Activated naive CD4-positive, alpha-beta T cell treated with anti-CD3 and anti-CD28 coated beads for 36 hours (primary cell): Measurements from ENCODE around the gene DENR. TPM values are rescaled to one million over a fixed set of nuclear protein-coding genes. Genes with fewer than 3 reads are reported as not detected.
"Not testable (repeated sequence)": the region's sequence is repeated elsewhere in the genome, so short reads cannot be mapped to it uniquely, and the experiment has no call there.

Source experiments
- CTCF ChIA-PET: fragments of 350-600 bp; sonication (Branson Sonifier 250); formaldehyde crosslinking; loops from one replicate; lab custom pipeline; 2021; ENCODE audit warnings: antibody characterized with exemption; lab: Charles Lee
- DNase-seq: peaks from one replicate; pipeline ENCODE4 v3.0.0-alpha.2; 2020
- H3K27ac Mint-ChIP-seq: one replicate; pipeline ENCODE4 v1.8.0; 2021; ENCODE audit warnings: mild to moderate bottlenecking, mixed read lengths
- H3K27me3 Mint-ChIP-seq: one replicate; pipeline ENCODE4 v1.8.0; 2021; ENCODE audit warnings: low read depth, mixed read lengths
- H3K36me3 Mint-ChIP-seq: one replicate; pipeline ENCODE4 v1.8.0; 2021; ENCODE audit warnings: low read depth, mixed read lengths
- H3K4me1 Mint-ChIP-seq: one replicate; pipeline ENCODE4 v1.8.0; 2021; ENCODE audit warnings: low read depth, mixed read lengths
- H3K4me3 Mint-ChIP-seq: one replicate; pipeline ENCODE4 v1.8.0; 2021; ENCODE audit warnings: mild to moderate bottlenecking, moderate library complexity, mixed read lengths
- H3K9me3 Mint-ChIP-seq: one replicate; pipeline ENCODE4 v1.8.0; 2021; ENCODE audit warnings: mixed read lengths
- intact Hi-C: fragments of 100-400 bp; cut with micrococcal nuclease; formaldehyde crosslinking; loops from one replicate; pipeline ENCODE4 v1.15.1; 2023
- total RNA-seq, 2 experiments: library from RNA; stranded (reverse); gene quantifications; one replicate each; pipeline ENCODE4 v1.2.3, GENCODE V29; 2021

DENR gene, protein sequence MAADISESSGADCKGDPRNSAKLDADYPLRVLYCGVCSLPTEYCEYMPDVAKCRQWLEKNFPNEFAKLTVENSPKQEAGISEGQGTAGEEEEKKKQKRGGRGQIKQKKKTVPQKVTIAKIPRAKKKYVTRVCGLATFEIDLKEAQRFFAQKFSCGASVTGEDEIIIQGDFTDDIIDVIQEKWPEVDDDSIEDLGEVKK
- total RNA-seq = 10 to 100 TPM; 47.9 to 52.4 TPM

DNA sequence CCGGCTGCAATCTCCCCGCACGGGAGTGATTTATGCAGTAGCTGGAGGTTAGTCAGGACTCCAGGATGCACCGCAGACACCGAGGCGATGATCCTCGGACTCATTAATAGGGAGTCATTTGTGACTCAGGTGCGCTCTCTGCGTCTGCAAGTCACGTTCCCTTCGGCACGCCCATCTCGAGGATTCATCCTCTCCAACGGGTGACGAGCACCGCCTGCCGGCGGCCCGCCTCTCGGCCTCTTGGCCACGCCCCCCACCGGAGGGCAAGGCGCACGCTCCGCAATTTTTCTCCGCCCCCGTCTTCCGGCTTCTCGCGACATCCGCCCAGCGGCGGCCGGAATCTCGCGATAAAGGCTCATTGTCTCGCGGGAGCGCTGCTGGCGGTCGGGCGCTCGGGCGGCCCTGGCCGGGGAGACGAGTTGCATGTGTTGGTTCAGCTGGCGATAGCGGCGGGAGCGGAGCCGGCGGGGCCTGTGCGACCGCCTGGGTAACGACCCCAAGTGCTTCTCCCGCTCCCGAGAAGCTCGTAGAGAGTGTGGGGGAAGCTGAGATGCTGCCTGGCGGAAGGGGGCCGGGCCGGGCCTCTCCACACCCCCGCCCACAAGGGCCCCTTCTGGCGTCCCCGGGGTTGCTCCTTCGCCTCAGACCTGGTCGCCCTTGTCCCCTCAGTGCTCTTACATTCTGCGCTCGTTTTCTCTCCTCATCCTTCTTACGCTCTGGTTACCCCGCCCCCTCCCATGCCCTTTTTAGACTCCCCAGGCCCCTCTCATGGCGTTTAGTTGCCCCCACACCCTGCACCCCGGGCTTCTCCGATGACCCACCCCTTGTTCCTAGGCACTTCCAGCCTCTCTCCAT lies at the start of gene DENR:
Gene DENR (plus strand): TSS at position 361 of the 855 bp plus-strand sequence. CDS start 878 bp downstream, outside the sequence.
- CTCF ChIA-PET = interaction anchor here (0.6 to 2.5 kb wide), 8 partner anchors 8 to 479 kb away, joined by 3 to 24 read pairs (median 3); no protein-coding TSS in a partner anchor
- H3K36me3 Mint-ChIP-seq = peaks cover 30% of the 10 kb centered on the region
- intact Hi-C loops = loop anchor here (1.0 to 10.0 kb wide), 12 partner anchors 19 to 528 kb away; partner anchors contain the start of genes CCDC62, CLIP1, DIABLO and KNTC1

DNA sequence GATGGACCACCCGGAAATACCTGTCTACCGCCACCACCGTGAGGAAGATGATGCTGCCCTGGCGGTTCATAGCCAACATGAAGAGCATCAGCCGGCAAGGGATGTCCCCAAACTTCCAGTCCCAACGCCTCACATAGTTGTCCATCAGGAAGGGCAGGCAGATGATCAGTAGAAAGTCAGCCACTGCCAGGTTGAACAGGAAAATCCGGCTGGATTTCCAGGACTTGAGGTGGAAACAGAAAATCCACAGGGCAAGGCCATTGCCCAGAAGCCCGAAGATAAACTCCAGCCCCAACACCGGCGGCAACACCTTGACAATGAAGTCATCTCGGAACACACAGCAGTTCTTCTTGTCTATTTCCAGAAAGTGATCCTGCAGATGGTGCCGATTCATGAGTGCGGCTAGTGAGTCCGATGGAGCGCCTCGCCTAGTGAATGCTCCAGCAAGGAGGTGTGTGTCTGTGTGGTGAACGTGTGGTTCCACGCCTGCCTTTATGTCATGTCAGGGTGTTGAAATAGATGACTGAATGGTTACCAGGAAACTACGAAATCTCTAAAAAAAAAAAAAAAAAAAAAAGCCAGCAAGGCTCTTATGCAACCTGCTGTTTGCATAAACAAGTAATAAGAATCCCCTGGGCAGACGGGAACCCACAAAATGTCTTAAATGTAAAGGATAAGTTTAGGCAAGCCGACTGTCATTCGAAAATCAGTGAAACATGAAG lies 49.6 kb upstream of the DENR start, which contains the start of gene HCAR2:
Gene HCAR2 (minus strand): TSS at position 468 of the 722 bp plus-strand sequence. CDS start 74 bp downstream, at position 394.
- H3K27ac Mint-ChIP-seq, CTCF ChIA-PET, H3K4me3 Mint-ChIP-seq, H3K9me3 Mint-ChIP-seq, H3K4me1 Mint-ChIP-seq, H3K27me3 Mint-ChIP-seq, H3K36me3 Mint-ChIP-seq, DNase-seq, intact Hi-C loops: not testable (repeated sequence)

More for the DNA sequence above, at the start of gene DENR:
- peaks cover 51% of the 10 kb centered on the region for H3K4me1 Mint-ChIP-seq
- peak within 1 kb of the TSS; percentile 90 for H3K27ac Mint-ChIP-seq
- H3K9me3 Mint-ChIP-seq = no peaks in the 10 kb centered on the region
- DNase-seq = peak; percentile 100
- peak within 1 kb of the TSS; percentile 98 for H3K4me3 Mint-ChIP-seq
- H3K27me3 Mint-ChIP-seq = no peaks in the 10 kb centered on the region

DNA sequence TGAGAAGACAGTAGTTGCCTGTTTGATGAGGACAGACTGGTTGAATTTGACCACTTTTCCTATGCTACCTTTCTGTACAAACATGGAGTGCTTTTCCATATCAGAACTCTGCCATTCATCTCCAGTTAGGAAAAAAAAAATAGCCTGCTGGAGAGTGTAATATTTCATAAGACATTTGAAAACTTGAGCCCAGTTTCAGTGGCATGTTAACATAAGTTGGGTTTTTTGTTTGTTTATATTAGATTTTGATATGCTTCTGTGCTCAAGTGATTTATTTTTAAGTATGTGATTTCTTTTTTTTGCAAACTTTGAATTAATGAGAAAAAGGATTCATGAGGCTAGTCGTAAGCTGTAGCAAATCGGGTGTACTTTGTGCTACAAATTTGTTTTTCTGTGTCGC lies 48.8 kb upstream of the DENR start:
- H3K9me3 Mint-ChIP-seq, DNase-seq, H3K4me3 Mint-ChIP-seq, H3K27ac Mint-ChIP-seq, CTCF ChIA-PET, H3K36me3 Mint-ChIP-seq, H3K4me1 Mint-ChIP-seq, H3K27me3 Mint-ChIP-seq, intact Hi-C loops: not testable (repeated sequence)

DNA sequence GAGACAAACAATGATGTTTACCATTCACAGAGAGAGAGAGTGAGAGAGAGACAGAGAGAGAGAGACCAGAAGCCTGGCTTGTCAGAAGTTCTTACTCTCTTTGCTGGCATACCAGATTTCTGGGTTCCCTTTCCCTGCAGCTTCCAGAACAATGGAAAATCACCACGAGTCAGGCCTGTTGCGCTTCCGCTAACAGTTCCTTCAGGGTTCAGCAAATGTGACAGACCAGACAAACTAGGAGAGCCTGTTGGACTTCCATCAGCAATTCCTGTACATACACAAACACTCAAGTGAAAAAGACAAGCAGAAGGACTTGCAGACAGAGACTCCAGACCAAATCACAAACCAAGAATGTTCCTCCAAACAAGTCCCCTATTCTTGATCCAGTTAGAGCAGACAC lies 43.3 kb upstream of the DENR start:
- H3K27ac Mint-ChIP-seq, H3K36me3 Mint-ChIP-seq, CTCF ChIA-PET, H3K9me3 Mint-ChIP-seq, DNase-seq, H3K27me3 Mint-ChIP-seq, intact Hi-C loops, H3K4me1 Mint-ChIP-seq, H3K4me3 Mint-ChIP-seq: not testable (repeated sequence)

DNA sequence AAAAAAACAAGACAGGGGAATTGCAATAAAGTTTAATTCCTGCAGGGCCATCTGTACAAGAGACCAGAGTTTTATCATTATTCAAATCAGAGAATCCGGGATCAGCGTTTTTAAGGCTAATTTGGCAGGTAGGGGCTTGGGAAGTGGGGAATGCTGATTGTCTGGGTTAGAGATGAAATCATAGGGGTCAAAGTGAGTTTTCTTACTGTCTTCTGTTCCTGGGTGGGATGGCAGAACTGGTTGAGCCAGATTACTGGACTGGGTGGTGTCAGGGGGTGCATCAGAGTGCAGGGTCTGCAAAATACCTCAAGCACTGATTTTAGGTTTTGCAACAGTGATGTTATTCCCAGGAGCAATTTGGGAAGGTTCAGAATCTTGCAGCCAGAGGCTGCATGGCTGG lies 42.3 kb upstream of the DENR start:
- intact Hi-C loops, H3K4me3 Mint-ChIP-seq, H3K27ac Mint-ChIP-seq, CTCF ChIA-PET, H3K4me1 Mint-ChIP-seq, DNase-seq, H3K36me3 Mint-ChIP-seq, H3K9me3 Mint-ChIP-seq, H3K27me3 Mint-ChIP-seq: not testable (repeated sequence)

DNA sequence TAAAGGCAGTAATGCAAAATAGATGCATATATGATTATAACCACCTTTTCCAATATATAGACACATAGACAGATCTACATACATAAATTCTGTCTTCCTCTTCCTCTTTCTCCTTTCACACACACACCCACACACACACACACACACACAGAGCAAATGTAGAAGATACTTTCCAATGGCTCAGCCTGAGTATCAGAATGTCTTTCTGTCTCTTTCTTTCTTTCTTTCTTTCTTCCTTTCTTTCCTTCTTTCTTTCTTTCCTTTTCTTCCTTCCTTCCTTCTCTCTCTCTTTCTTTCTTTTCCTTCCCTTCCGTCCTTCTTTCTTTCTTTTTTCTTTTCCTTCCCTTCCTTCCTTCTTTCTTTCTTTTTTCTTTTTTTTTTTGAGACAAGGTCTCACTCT lies 41.4 kb upstream of the DENR start:
- H3K27ac Mint-ChIP-seq, H3K36me3 Mint-ChIP-seq, H3K27me3 Mint-ChIP-seq, H3K4me3 Mint-ChIP-seq, CTCF ChIA-PET, H3K4me1 Mint-ChIP-seq, intact Hi-C loops, H3K9me3 Mint-ChIP-seq, DNase-seq: not testable (repeated sequence)

DNA sequence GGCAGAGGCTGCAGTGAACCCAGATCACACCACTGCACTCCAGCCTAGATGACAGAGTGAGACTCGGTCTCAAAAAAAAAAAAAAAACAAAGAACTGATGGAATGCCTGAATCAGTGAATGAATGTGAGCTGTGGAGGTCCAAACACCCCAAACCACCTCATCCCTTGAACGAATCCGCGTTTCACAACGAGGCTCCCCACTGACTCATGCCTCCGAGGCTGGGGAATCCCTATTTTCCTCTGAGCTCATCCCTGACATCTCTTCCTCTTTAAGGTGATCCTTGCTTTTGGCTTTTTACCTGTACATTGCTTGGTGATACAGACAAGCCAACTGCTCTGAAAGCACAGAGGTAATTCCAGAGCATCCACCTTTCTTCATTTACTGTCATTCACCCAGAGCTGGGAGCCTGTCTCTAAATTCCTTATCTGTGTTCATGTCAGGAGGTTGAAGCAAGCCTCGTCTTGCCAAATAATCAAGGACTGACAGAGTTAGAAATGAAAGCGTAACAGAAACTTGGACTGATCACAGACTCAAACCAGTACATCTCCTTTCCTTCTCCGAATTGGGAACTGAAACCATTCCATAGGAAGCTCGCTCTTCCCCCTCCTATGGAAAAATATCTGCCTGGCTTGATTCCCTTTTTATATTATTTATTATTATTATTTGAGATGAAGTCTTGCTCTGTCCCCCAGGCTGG lies 39.0 kb upstream of the DENR start:
- H3K4me3 Mint-ChIP-seq, H3K4me1 Mint-ChIP-seq, DNase-seq, CTCF ChIA-PET, intact Hi-C loops, H3K36me3 Mint-ChIP-seq, H3K27me3 Mint-ChIP-seq, H3K9me3 Mint-ChIP-seq, H3K27ac Mint-ChIP-seq: not testable (repeated sequence)

DNA sequence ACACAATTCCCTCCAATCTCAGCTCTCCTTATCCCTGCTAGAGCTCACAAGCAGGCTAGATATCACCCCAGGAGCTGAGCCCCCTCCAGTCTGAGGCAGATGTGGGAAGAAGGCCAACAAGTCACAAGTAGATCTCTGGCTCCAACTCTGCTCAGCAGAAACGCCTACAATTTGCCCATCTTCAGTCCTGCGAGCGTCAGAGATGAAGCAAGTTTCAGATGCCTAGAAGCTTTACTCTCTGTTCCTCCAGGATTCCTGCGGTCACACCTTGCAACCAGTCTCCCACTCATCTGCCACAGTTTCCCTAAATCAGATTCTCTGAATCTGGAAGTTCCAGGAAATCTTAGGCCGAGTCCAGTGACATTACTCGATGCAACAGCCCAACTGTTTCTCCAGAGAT lies 37.4 kb upstream of the DENR start:
- CTCF ChIA-PET, H3K27me3 Mint-ChIP-seq, H3K27ac Mint-ChIP-seq, H3K4me3 Mint-ChIP-seq, intact Hi-C loops, DNase-seq, H3K36me3 Mint-ChIP-seq, H3K9me3 Mint-ChIP-seq: not testable (repeated sequence)
- peaks cover 16% of the 10 kb centered on the region for H3K4me1 Mint-ChIP-seq

DNA sequence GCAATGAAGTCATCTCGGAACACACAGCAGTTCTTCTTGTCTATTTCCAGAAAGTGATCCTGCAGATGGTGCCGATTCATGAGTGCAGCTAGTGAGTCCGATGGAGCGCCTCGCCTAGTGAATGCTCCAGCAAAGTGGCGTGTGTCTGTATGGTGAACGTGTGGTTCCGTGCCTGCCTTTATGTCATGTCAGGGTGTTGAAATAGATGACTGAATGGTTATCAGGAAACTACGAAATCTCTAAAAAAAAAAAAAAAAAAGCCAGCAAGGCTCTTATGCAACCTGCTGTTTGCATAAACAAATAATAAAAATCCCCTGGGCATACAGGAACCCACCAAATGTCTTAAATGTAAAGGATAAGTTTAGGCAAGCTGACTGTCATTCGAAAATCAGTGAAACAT lies 36.0 kb upstream of the DENR start, which contains the start of gene HCAR3:
Gene HCAR3 (minus strand): TSS at position 154 of the 400 bp plus-strand sequence. CDS start 74 bp downstream, at position 80.
- H3K9me3 Mint-ChIP-seq, H3K27ac Mint-ChIP-seq, H3K36me3 Mint-ChIP-seq, CTCF ChIA-PET, intact Hi-C loops, DNase-seq, H3K4me3 Mint-ChIP-seq, H3K27me3 Mint-ChIP-seq: not testable (repeated sequence)
- H3K4me1 Mint-ChIP-seq = peaks cover 22% of the 10 kb centered on the region

DNA sequence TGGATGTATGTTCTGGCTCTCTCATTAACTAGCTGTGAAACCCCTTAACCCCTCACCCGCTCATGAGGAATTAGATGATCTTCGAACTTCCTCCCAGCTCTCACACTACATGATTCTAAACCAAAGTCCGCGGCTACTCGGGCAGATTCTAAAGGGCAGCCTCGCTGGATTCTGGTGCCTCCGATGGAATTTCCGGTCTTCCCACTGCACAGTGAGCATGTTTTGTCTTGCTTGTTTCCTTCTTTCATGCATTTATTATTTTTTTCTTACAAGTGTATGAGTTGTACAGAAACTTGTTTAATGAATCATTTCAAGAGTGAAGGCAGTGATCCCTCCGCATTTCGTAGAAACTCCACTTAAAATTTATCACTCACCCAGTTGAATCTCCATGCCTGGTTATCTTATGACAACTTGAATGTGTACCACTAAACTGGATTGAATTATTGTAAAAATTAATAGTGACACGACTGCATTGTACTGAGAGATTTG lies 31.5 kb upstream of the DENR start:
- H3K4me3 Mint-ChIP-seq = peak overlapping the region; percentile 30
- no peaks in the 10 kb centered on the region for H3K36me3 Mint-ChIP-seq
- DNase-seq = peak; percentile 26
- H3K9me3 Mint-ChIP-seq = peaks cover 1% of the 10 kb centered on the region
- H3K27ac Mint-ChIP-seq = peak overlapping the region; percentile 88
- H3K4me1 Mint-ChIP-seq = peaks cover 49% of the 10 kb centered on the region
- intact Hi-C loops = loop anchor here (1.0 to 10.0 kb wide), 3 partner anchors 31 to 926 kb away; partner anchors contain the start of genes DENR and RHOF
- H3K27me3 Mint-ChIP-seq = no peaks in the 10 kb centered on the region
- CTCF ChIA-PET = no interaction called here

DNA sequence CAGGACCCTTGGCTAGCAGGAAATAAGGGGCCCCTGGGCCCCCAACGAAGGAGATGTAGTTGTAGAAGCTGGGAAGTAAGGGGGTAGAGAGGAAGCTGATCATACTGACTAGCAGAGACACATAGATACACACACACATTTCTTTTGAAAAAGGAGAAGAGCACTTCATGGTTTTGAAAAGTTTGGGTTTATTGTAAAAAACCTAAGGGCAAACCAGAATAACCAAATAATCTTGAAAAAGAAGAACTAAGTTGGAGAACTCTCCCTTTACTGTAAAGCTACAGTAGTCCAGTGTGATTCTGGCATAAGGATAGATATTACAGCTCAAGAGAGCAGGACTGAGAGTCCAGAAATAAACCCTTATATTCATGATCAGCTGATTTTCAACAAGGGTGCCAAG lies 30.2 kb upstream of the DENR start:
- DNase-seq = no peak
- peaks cover 58% of the 10 kb centered on the region for H3K4me1 Mint-ChIP-seq
- no peaks in the 10 kb centered on the region for H3K27me3 Mint-ChIP-seq
- CTCF ChIA-PET = interaction anchor here (0.9 to 1.2 kb wide), 3 partner anchors 11 to 30 kb away, joined by 3 read pairs; no protein-coding TSS in a partner anchor
- H3K27ac Mint-ChIP-seq = peak overlapping the region; percentile 48
- intact Hi-C loops = loop anchor here (10.0 kb wide), 2 partner anchors 638 to 928 kb away; partner anchors contain the start of gene RHOF
- H3K36me3 Mint-ChIP-seq = no peaks in the 10 kb centered on the region
- H3K4me3 Mint-ChIP-seq = no peak overlapping the region
- peaks cover 1% of the 10 kb centered on the region for H3K9me3 Mint-ChIP-seq
